ENCODE results near the gene NANOS3. TPM values are rescaled to one million over a fixed set of nuclear protein-coding genes. Genes with fewer than 3 reads are reported as not detected.
"Not testable (repeated sequence)": the region's sequence is repeated elsewhere in the genome, so short reads cannot be mapped to it uniquely, and the experiment has no call there.

NANOS3 gene
- total RNA-seq, 2 experiments from 2014 or later = 0.48 TPM; not detected in 1

- CTCF ChIA-PET = interaction anchor here (1.3 to 1.9 kb wide), 2 partner anchors 16 to 214 kb away, joined by 4 to 5 read pairs; partner anchors contain the start of genes ASF1B and PODNL1
- H3K4me3 Mint-ChIP-seq, H3K27ac Mint-ChIP-seq: not testable (repeated sequence)
These were observed 45.2 kb downstream of the NANOS3 start for GRCh38 chr19:13922118-13922517.

DNA sequence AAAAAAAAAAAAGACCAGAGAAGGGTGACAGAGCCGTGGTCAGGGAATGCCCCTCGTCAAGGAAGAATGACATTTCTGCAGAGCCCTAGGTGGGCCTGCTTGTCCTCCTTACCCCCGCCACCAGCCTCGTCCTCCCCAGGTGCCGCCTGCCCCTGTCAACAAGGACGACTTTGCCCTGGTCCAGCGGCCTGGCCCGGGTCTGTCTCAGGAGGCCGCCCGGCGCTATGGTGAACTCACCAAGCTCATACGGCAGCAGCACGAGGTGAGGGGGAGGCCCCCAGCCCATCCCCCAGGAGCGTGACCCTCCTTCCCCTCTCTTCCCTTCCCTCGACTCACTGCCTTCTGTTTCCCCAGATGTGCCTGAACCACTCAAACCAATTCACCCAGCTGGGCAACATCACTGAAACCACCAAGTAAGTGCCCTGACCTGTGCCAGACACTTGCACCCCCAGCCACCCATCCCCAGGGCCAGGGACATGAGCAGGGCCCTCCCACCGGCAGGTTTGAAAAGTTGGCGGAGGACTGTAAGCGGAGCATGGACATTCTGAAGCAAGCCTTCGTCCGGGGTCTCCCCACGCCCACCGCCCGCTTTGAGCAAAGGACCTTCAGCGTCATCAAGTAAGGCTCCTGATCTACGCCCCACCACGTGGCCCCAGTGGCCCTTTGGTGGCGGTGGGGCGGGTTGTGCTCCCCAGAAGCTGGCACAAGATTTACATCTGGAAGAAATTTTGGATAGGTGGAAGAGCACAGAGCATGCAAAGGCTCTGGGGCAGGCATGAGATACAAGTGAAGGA lies 46.5 kb downstream of the NANOS3 start:
- no peak overlapping the region for H3K4me3 Mint-ChIP-seq
- CTCF ChIA-PET = no interaction called here
- no peak for DNase-seq
- H3K27me3 Mint-ChIP-seq = no peaks in the 10 kb centered on the region
- H3K4me1 Mint-ChIP-seq = peaks cover 3% of the 10 kb centered on the region
- POLR2A ChIA-PET = no interaction called here
- H3K9me3 Mint-ChIP-seq = peaks cover 6% of the 10 kb centered on the region
- peaks cover 56% of the 10 kb centered on the region for H3K36me3 Mint-ChIP-seq (ENCODE audit: low read depth)
- no peak overlapping the region for H3K27ac Mint-ChIP-seq

More at GRCh38 chr19:13922118-13922517, 45.2 kb downstream of the NANOS3 start:
- peaks cover 53% of the 10 kb centered on the region for H3K36me3 Mint-ChIP-seq (ENCODE audit: low read depth)
- DNase-seq, H3K27me3 Mint-ChIP-seq, H3K4me1 Mint-ChIP-seq, POLR2A ChIA-PET, H3K9me3 Mint-ChIP-seq: not testable (repeated sequence)

GRCh38 chr19:13926010-13926409 lies 49.1 kb downstream of the NANOS3 start:
- H3K9me3 Mint-ChIP-seq = peaks cover 3% of the 10 kb centered on the region
- H3K36me3 Mint-ChIP-seq (ENCODE audit: low read depth) = peaks cover 44% of the 10 kb centered on the region
- H3K27me3 Mint-ChIP-seq = no peaks in the 10 kb centered on the region
- no peak overlapping the region for H3K4me3 Mint-ChIP-seq
- ChIA-PET CTCF (interaction anchor here (0.5 to 1.9 kb wide), 3 partner anchors 64 to 660 kb away, joined by 3 to 4 read pairs (median 3); partner anchors contain the start of gene MISP3), POLR2A (no interaction called here)
- no peak for DNase-seq
- H3K4me1 Mint-ChIP-seq = peaks cover 3% of the 10 kb centered on the region
- H3K27ac Mint-ChIP-seq = no peak overlapping the region

DNA sequence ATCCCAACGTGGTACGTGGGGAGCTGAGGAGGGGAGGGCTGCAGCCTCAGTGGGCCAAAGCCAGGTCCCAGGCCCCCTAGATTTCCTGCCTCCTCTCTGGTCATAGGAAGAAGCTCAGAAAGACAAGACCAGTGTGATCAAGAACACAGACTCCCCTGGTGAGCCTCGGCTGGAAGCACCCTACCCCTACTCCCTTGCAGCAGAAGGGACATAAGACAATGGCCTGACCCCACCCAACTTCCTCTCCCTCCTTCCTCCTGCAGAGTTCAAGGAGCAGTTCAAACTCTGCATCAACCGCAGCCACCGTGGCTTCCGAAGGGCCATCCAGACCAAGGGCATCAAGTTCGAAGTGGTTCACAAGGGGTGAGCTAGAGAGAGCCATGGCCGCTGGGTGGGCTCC lies 49.8 kb downstream of the NANOS3 start:
- Mint-ChIP-seq H3K36me3 (ENCODE audit: low read depth) (peaks cover 37% of the 10 kb centered on the region), H3K27me3 (no peaks in the 10 kb centered on the region), H3K9me3 (no peaks in the 10 kb centered on the region), H3K4me1 (no peaks in the 10 kb centered on the region), H3K27ac (no peak overlapping the region), H3K4me3 (no peak overlapping the region)
- DNase-seq = no peak
- ChIA-PET CTCF (interaction anchor here (0.5 to 1.9 kb wide), 3 partner anchors 65 to 660 kb away, joined by 3 to 4 read pairs (median 3); partner anchors contain the start of gene MISP3), POLR2A (no interaction called here)

DNA sequence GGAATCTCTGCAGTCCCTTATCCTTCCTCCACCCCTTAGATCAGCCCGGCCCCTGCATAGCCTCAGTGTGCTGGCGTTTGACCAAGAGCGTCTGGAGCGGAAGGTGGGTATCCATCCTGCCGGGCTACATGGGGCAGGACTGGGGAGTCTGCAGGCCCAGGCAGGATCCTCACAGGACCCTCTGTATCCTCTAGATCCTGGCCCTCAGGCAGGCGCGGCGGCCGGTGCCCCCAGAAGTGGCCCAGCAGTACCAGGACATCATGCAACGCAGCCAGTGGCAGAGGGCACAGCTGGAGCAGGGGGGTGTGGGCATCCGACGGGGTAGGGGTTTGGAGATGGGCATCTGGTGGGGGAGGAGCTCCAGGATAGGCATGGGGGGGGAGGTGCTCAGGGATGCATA lies 52.4 kb downstream of the NANOS3 start:
- ChIA-PET CTCF (no interaction called here), POLR2A (no interaction called here)
- Mint-ChIP-seq H3K27me3 (no peaks in the 10 kb centered on the region), H3K36me3 (ENCODE audit: low read depth) (peaks cover 20% of the 10 kb centered on the region), H3K4me1 (no peaks in the 10 kb centered on the region), H3K4me3 (no peak overlapping the region), H3K27ac (no peak overlapping the region), H3K9me3 (no peaks in the 10 kb centered on the region)
- no peak for DNase-seq

GRCh38 chr19:13929956-13930355 lies 53.0 kb downstream of the NANOS3 start:
- no peak overlapping the region for H3K4me3 Mint-ChIP-seq
- no peak for DNase-seq
- ChIA-PET CTCF (no interaction called here), POLR2A (no interaction called here)
- no peaks in the 10 kb centered on the region for H3K27me3 Mint-ChIP-seq
- no peak overlapping the region for H3K27ac Mint-ChIP-seq
- no peaks in the 10 kb centered on the region for H3K9me3 Mint-ChIP-seq
- peaks cover 16% of the 10 kb centered on the region for H3K36me3 Mint-ChIP-seq (ENCODE audit: low read depth)
- H3K4me1 Mint-ChIP-seq = no peaks in the 10 kb centered on the region

Small RNA genes within 50 kb of the gene (microRNA-seq; reads per million reads assigned to microRNA genes)
- gene MIR181C (ENCODE audit: borderline microRNAs expressed, borderline replicate concordance) = 156 reads per million, percentile 75 among the genes with 10 or more reads in this experiment
- 55.0 reads per million, percentile 63 among the genes with 10 or more reads in this experiment for gene MIR181D (ENCODE audit: borderline microRNAs expressed, borderline replicate concordance)

Other genes starting within 250 kb of the NANOS3 start
- 10 to 100 TPM; 46.2 to 46.6 TPM for gene MRI1, start 112.6 kb upstream of the NANOS3 start, total RNA-seq
- 10 to 100 TPM; 91.3 to 92.5 TPM for gene C19orf53, start 102.7 kb upstream of the NANOS3 start, total RNA-seq
- 1 to 10 TPM; 6.0 to 6.2 TPM for gene ZSWIM4, start 81.7 kb upstream of the NANOS3 start, total RNA-seq
- 1 to 10 TPM; 6.3 to 8.0 TPM for gene BRME1, start 29.0 kb downstream of the NANOS3 start, total RNA-seq
- gene CC2D1A, start 29.1 kb downstream of the NANOS3 start, total RNA-seq = 10 to 100 TPM; 36.5 to 39.3 TPM
- gene PODNL1, start 61.3 kb downstream of the NANOS3 start, total RNA-seq = under 1 TPM; 0.17 to 0.58 TPM
- gene DCAF15, start 75.4 kb downstream of the NANOS3 start, total RNA-seq = 10 to 100 TPM; 80.3 to 85.4 TPM
- 10 to 100 TPM; 19.1 to 19.9 TPM for gene RFX1, start 129.2 kb downstream of the NANOS3 start, total RNA-seq
- not detected for gene RLN3, start 151.0 kb downstream of the NANOS3 start, total RNA-seq
- 10 to 100 TPM; 66.5 to 70.3 TPM for gene IL27RA, start 154.6 kb downstream of the NANOS3 start, total RNA-seq
- not detected for gene PALM3, start 184.9 kb downstream of the NANOS3 start, total RNA-seq
- under 1 TPM; 0.67 to 0.69 TPM for gene MISP3, start 195.7 kb downstream of the NANOS3 start, total RNA-seq
- gene C19orf67, start 208.6 kb downstream of the NANOS3 start, total RNA-seq = not detected
- gene SAMD1, start 213.6 kb downstream of the NANOS3 start, total RNA-seq = 10 to 100 TPM; 80.7 to 84.5 TPM
- 10 to 100 TPM; 50.6 to 56.8 TPM for gene PRKACA, start 240.6 kb downstream of the NANOS3 start, total RNA-seq

All from activated CD4-positive, alpha-beta T cell treated with anti-CD3 and anti-CD28 coated beads, Interleukin-2, amount 10 ng/mL, durations not matched to agents 7 days and 5 days (primary cell).